Retinal pigment epithelial cell (primary cell): ENCODE measurements around the gene ALDH5A1.
A peak's percentile ranks its signal among the peaks of the same experiment; 100 is the strongest.
"Not testable (repeated sequence)": the region's sequence is repeated elsewhere in the genome, so short reads cannot be mapped to it uniquely, and the experiment has no call there.

Experiments used
- DNase-seq: peaks from one replicate; pipeline ENCODE4 v3.0.0-alpha.2; 2010; ENCODE audit warnings: low read depth
- H3K4me3 ChIP-seq: 2 replicates; pipeline ENCODE4 v1.5.1; 2011; ENCODE audit warnings: mild to moderate bottlenecking, low read length, control low read depth, moderate library complexity
- CTCF ChIP-seq: conservative IDR thresholded peaks from 2 replicates; pipeline ENCODE4 v1.5.1; 2011; ENCODE audit warnings: low read depth, low read length, control low read depth, inconsistent platforms

The ALDH5A1 gene

GRCh38 chr6:24504649-24505586 lies 10.1 kb downstream of the ALDH5A1 start:
- DNase-seq: no peak
- no peak for TF ChIP-seq CTCF
- no peak overlapping the region for H3K4me3 ChIP-seq

- DNase-seq: no peak
- H3K4me3 ChIP-seq: no peak overlapping the region
- no peak for TF ChIP-seq CTCF
Observed at GRCh38 chr6:24506814-24507520, 12.2 kb downstream of the ALDH5A1 start.

- not testable (repeated sequence) for DNase-seq, H3K4me3 ChIP-seq
Observed at GRCh38 chr6:24511976-24512375, 17.2 kb downstream of the ALDH5A1 start.

- DNase-seq: no peak
- TF ChIP-seq CTCF: no peak
- H3K4me3 ChIP-seq: no peak overlapping the region
Observed at GRCh38 chr6:24513602-24514001, 18.8 kb downstream of the ALDH5A1 start.

- DNase-seq: no peak
Observed at GRCh38 chr6:24517659-24518543, 23.1 kb downstream of the ALDH5A1 start.

GRCh38 chr6:24520929-24521546 lies 26.3 kb downstream of the ALDH5A1 start:
- no peak for DNase-seq
- H3K4me3 ChIP-seq: no peak overlapping the region
- peak; percentile 91 for TF ChIP-seq CTCF

More at GRCh38 chr6:24517659-24518543, 23.1 kb downstream of the ALDH5A1 start:
- no peak for TF ChIP-seq CTCF
- H3K4me3 ChIP-seq: no peak overlapping the region
